Measurements from ENCODE around the gene CDKN2AIPNL. TPM values are rescaled to one million over a fixed set of nuclear protein-coding genes. Genes with fewer than 3 reads are reported as not detected.

The CDKN2AIPNL gene
- total RNA-seq, 1 experiment from 2014 or later, result 63.0 TPM

GRCh38 chr5:134435560-134435959, 23.9 kb upstream of the CDKN2AIPNL start (continued):
- TF ChIP-seq POLR2AphosphoS5 (IDR thresholded peaks at IDR 0.05; ENCODE audit: low read depth, low read length) (no peak), ZBTB33 (IDR thresholded peaks at IDR 0.05; ENCODE audit: extremely low read depth, insufficient replicate concordance, low read length) (no peak), CEBPB (IDR thresholded peaks at IDR 0.05; ENCODE audit: low read depth) (0 out of 2 replicates have a peak, but pooled peaks have one; percentile 63), SRF (IDR thresholded peaks at IDR 0.05; ENCODE audit: low read depth) (no peak), EGR1 (IDR thresholded peaks at IDR 0.05; ENCODE audit: low read depth) (no peak)

DNA sequence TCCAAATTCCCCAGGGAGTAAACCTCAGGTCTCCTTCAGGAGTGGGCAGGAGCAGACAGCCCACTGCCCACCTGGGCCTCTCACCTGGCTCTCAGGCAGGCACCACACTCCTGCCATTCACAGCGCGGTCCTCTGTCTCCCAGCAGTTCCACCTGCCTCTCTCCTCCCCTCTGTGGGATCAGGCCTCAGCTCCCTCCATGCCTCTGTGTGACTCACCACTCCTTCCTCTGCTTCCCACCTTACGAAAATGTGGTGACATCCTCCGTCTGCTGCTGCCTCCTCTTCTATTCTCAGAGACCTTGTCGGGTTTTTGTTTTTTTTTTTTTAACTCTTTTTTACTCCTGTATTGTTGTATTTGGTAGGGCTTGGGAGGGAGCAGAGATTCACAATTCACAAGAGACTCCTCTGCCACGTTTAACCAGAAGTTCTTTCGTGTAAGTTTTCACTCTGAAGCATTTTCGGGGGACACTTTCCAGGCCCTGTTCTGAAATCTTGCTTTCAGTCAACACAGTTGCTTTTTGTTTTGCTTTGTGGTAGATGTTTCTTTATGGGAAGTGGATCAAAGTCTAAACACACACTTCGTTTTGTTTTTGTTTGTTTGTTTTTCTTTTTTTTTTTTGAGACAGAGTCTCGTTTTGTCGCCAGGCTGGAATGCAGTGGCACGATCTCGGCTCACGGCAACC, 21.1 kb upstream of the CDKN2AIPNL start:
- Histone ChIP-seq H3K9ac (ENCODE audit: low read length) (no peak overlapping the region), H2AFZ (ENCODE audit: low read depth, low read length, poor library complexity, severe bottlenecking) (no peak overlapping the region), H3K27ac (ENCODE audit: low read depth, low read length) (no peak overlapping the region)
- TF ChIP-seq JUND (IDR thresholded peaks at IDR 0.05), result no peak
- no peak for TF ChIP-seq CBX3 (IDR thresholded peaks at IDR 0.05; ENCODE audit: low read depth)
- no peak for TF ChIP-seq POLR2A (IDR thresholded peaks at IDR 0.05; ENCODE audit: borderline replicate concordance, extremely low read depth, insufficient read depth, insufficient read length)
- TF ChIP-seq ZBTB33 (IDR thresholded peaks at IDR 0.05; ENCODE audit: extremely low read depth, insufficient replicate concordance, low read length), result no peak
- no peak for TF ChIP-seq ZFX (IDR thresholded peaks at IDR 0.05)
- TF ChIP-seq RAD21 (IDR thresholded peaks at IDR 0.05; ENCODE audit: low read depth), result no peak
- TF ChIP-seq EZH2 (IDR thresholded peaks at IDR 0.05), result no peak
- TF ChIP-seq FOSL1 (IDR thresholded peaks at IDR 0.05; ENCODE audit: low read depth), result no peak
- TF ChIP-seq CEBPB (IDR thresholded peaks at IDR 0.05; ENCODE audit: low read depth), result no peak
- TF ChIP-seq REST (IDR thresholded peaks at IDR 0.05; ENCODE audit: low read depth), result no peak
- TF ChIP-seq, protein P1, sequence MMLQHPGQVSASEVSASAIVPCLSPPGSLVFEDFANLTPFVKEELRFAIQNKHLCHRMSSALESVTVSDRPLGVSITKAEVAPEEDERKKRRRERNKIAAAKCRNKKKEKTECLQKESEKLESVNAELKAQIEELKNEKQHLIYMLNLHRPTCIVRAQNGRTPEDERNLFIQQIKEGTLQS (IDR thresholded peaks at IDR 0.05), result no peak
- TF ChIP-seq SIN3A (IDR thresholded peaks at IDR 0.05; ENCODE audit: low read depth), result no peak
- TF ChIP-seq POLR2AphosphoS5 (IDR thresholded peaks at IDR 0.05; ENCODE audit: low read depth, low read length), result no peak
- TF ChIP-seq TCF7L2 (IDR thresholded peaks at IDR 0.05; ENCODE audit: borderline replicate concordance, extremely low read depth, insufficient read depth, insufficient read length), result no peak

More for the DNA sequence above, 21.1 kb upstream of the CDKN2AIPNL start:
- DNase-seq (ENCODE audit: low read depth, low spot score) (no peak), ATAC-seq (no peak)
- no TSS peak for BruUV-seq (replicated peaks)
- Histone ChIP-seq H3K36me3 (ENCODE audit: control insufficient read depth in 1 of 2, insufficient read depth in 2 of 2, low read length in 2 of 2) (no peaks in the 10 kb centered on the region), H4K20me1 (ENCODE audit: insufficient read depth) (no peaks in the 10 kb centered on the region), H3K9me2 (ENCODE audit: insufficient read depth) (no peaks in the 10 kb centered on the region), H3K9me3 (ENCODE audit: control insufficient read depth in 1 of 2, insufficient read depth in 1 of 2, low read depth in 1 of 2, low read length in 2 of 2) (no peaks in the 10 kb centered on the region), H3K4me1 (ENCODE audit: control insufficient read depth in 1 of 2, insufficient read depth in 2 of 2, low read length in 2 of 2) (peaks cover 0 to 25% of the 10 kb centered on the region in 2 experiments; a peak in 2 of 4 replicates), H3K79me2 (ENCODE audit: insufficient read depth, low read length) (no peaks in the 10 kb centered on the region), H3K27me3 (ENCODE audit: insufficient read depth, low read length) (no peaks in the 10 kb centered on the region), H3K4me2 (ENCODE audit: low read length) (0 out of 2 replicates have a peak overlapping the region, but pooled peaks have one; percentile 14), H3K4me3 (replicated peaks in 1 of 2; ENCODE audit: low read depth in 1 of 2, low read length in 2 of 2) (no peak overlapping the region)
- intact Hi-C loops (cut with micrococcal nuclease), result no loop called here
- CTCF ChIA-PET, result no interaction called here
- RAD21 ChIA-PET (ENCODE audit: low non-redundant PET in 1 of 2, low total read pairs in 2 of 2, uncharacterized antibody in 2 of 2, unreplicated experiment in 2 of 2), result no interaction called here
- POLR2A ChIA-PET, result no interaction called here
